ENCODE data around the gene RGS14. TPM values are rescaled to one million over a fixed set of nuclear protein-coding genes. Genes with fewer than 3 reads are reported as not detected.

Gene RGS14
- polyA plus RNA-seq, 1 donor (not counting 4 experiments of a cell fraction or from before 2014, with no cell fraction given) = 8.6 TPM

GRCh38 chr5:177357146-177357458, 622 bp upstream of the RGS14 start:
- no peak overlapping the region for H2AFZ ChIP-seq (ENCODE audit: control insufficient read depth, low read length)
- H3K4me1 ChIP-seq (ENCODE audit: control insufficient read depth, extremely low read depth, insufficient read depth, low read length) = peaks cover 26% of the 10 kb centered on the region
- no peak for DNase-seq (ENCODE audit: low read depth, low spot score)
- no peak for TF ChIP-seq EZH2 (IDR thresholded peaks at IDR 0.05; ENCODE audit: low read length)
- TF ChIP-seq, protein P1, sequence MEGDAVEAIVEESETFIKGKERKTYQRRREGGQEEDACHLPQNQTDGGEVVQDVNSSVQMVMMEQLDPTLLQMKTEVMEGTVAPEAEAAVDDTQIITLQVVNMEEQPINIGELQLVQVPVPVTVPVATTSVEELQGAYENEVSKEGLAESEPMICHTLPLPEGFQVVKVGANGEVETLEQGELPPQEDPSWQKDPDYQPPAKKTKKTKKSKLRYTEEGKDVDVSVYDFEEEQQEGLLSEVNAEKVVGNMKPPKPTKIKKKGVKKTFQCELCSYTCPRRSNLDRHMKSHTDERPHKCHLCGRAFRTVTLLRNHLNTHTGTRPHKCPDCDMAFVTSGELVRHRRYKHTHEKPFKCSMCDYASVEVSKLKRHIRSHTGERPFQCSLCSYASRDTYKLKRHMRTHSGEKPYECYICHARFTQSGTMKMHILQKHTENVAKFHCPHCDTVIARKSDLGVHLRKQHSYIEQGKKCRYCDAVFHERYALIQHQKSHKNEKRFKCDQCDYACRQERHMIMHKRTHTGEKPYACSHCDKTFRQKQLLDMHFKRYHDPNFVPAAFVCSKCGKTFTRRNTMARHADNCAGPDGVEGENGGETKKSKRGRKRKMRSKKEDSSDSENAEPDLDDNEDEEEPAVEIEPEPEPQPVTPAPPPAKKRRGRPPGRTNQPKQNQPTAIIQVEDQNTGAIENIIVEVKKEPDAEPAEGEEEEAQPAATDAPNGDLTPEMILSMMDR (optimal IDR thresholded peaks at IDR 0.05 in 1 of 3, IDR thresholded peaks at IDR 0.05 in 1 of 3, conservative IDR thresholded peaks at IDR 0.05 in 1 of 3; ENCODE audit: extremely low read depth in 1 of 3, insufficient read depth in 2 of 3, low read length in 3 of 3) = no peak
- H3K9ac ChIP-seq (ENCODE audit: control insufficient read depth, extremely low read depth, insufficient read depth, low read length) = no peak overlapping the region
- H3K4me3 ChIP-seq (ENCODE audit: control insufficient read depth in 2 of 3, extremely low read depth in 1 of 3, insufficient read depth in 2 of 3, low read depth in 1 of 3, low read length in 3 of 3) = no peak overlapping the region
- H3K27me3 ChIP-seq (ENCODE audit: control insufficient read depth, extremely low read depth, insufficient read depth, low read length) = no peaks in the 10 kb centered on the region
- H3K27ac ChIP-seq (ENCODE audit: control insufficient read depth, insufficient read depth, low read length) = no peak overlapping the region
- H3K79me2 ChIP-seq (ENCODE audit: control insufficient read depth, insufficient read depth, low read length) = no peaks in the 10 kb centered on the region
- no peaks in the 10 kb centered on the region for H3K9me1 ChIP-seq (ENCODE audit: control insufficient read depth, extremely low read depth, insufficient read depth, low read length)
- no peaks in the 10 kb centered on the region for H3K36me3 ChIP-seq (ENCODE audit: control insufficient read depth in 2 of 2, extremely low read depth in 1 of 2, insufficient read depth in 2 of 2, low read length in 2 of 2)
- FAIRE-seq = no peak
- no peaks in the 10 kb centered on the region for H4K20me1 ChIP-seq (ENCODE audit: control insufficient read depth, extremely low read depth, insufficient read depth, low read length)
- dilution Hi-C loops (cut with MboI; ENCODE audit: extremely low pct_ligation_motif_present, low sequenced_read_pairs) = no loop called here
- no peak overlapping the region for H3K4me2 ChIP-seq (ENCODE audit: control insufficient read depth, extremely low read depth, insufficient read depth, low read depth, low read length)
- no peaks in the 10 kb centered on the region for H3K9me3 ChIP-seq (ENCODE audit: control insufficient read depth, low read depth, low read length)

DNA sequence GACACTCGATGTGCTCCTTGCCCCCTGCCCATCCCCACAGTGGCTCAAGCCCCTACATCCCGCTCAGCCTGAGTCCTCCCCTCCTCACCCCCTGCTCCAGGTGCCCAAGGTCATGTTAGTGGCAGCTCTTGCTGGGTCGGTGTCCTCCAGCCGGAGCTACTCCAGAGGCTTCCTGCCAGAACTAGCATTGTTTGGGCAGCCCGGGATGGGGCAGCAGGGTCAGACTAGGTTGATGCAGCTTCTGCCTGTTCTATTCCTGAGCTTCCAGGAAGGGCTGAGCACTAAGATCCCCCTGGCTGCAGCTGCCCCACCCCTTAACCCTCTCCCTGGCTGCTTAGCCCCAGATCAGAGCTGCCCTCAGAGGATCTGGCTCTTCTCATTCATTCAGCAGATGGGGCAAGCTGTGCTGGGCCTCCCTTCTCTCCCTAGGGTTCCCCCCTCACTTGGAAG, 671 bp downstream of the RGS14 start:
- no peak for FAIRE-seq
- Histone ChIP-seq H3K9me3 (ENCODE audit: control insufficient read depth, low read depth, low read length) (no peaks in the 10 kb centered on the region), H3K9me1 (ENCODE audit: control insufficient read depth, extremely low read depth, insufficient read depth, low read length) (no peaks in the 10 kb centered on the region), H3K36me3 (ENCODE audit: control insufficient read depth in 2 of 2, extremely low read depth in 1 of 2, insufficient read depth in 2 of 2, low read length in 2 of 2) (no peaks in the 10 kb centered on the region), H3K9ac (ENCODE audit: control insufficient read depth, extremely low read depth, insufficient read depth, low read length) (peak overlapping the region; percentile 78), H3K27me3 (ENCODE audit: control insufficient read depth, extremely low read depth, insufficient read depth, low read length) (no peaks in the 10 kb centered on the region), H3K4me3 (ENCODE audit: control insufficient read depth in 2 of 3, extremely low read depth in 1 of 3, insufficient read depth in 2 of 3, low read depth in 1 of 3, low read length in 3 of 3) (peak overlapping the region; percentile 42 to 77 (median 74)), H3K79me2 (ENCODE audit: control insufficient read depth, insufficient read depth, low read length) (no peaks in the 10 kb centered on the region), H2AFZ (ENCODE audit: control insufficient read depth, low read length) (peak overlapping the region; percentile 90), H3K27ac (ENCODE audit: control insufficient read depth, insufficient read depth, low read length) (peak overlapping the region; percentile 47), H4K20me1 (ENCODE audit: control insufficient read depth, extremely low read depth, insufficient read depth, low read length) (no peaks in the 10 kb centered on the region), H3K4me1 (ENCODE audit: control insufficient read depth, extremely low read depth, insufficient read depth, low read length) (peaks cover 33% of the 10 kb centered on the region), H3K4me2 (ENCODE audit: control insufficient read depth, extremely low read depth, insufficient read depth, low read depth, low read length) (peak overlapping the region; percentile 95)
- dilution Hi-C loops (cut with MboI; ENCODE audit: extremely low pct_ligation_motif_present, low sequenced_read_pairs) = no loop called here
- TF ChIP-seq, protein P1 (optimal IDR thresholded peaks at IDR 0.05 in 1 of 3, IDR thresholded peaks at IDR 0.05 in 1 of 3, conservative IDR thresholded peaks at IDR 0.05 in 1 of 3; ENCODE audit: extremely low read depth in 1 of 3, insufficient read depth in 2 of 3, low read length in 3 of 3) = no peak
- TF ChIP-seq EZH2 (IDR thresholded peaks at IDR 0.05; ENCODE audit: low read length) = no peak
- no peak for DNase-seq (ENCODE audit: low read depth, low spot score)
